SK-N-MC (cell line): Measurements from ENCODE around the gene CYP2B6.
"Not testable (repeated sequence)": the region's sequence is repeated elsewhere in the genome, so short reads cannot be mapped to it uniquely, and the experiment has no call there.

Source experiments
- EZH2 ChIP-seq: fragments of 200-600 bp; sonication (generic); IDR thresholded peaks from one replicate; pipeline ENCODE4 v1.6.1; 2017; ENCODE audit warnings: antibody characterized with exemption
- POLR2AphosphoS5 ChIP-seq: IDR thresholded peaks from 2 replicates; pipeline ENCODE4 v1.6.1; 2012; ENCODE audit warnings: mild to moderate bottlenecking, low read depth, low read length, borderline replicate concordance

GRCh38 chr19:40969721-40970120 lies 21.4 kb upstream of the CYP2B6 start:
- TF ChIP-seq EZH2, POLR2AphosphoS5: not testable (repeated sequence)
